Hippocampal formation (tissue), 2 donors: ENCODE measurements around the gene PLPPR1.
"Not testable (repeated sequence)": the region's sequence is repeated elsewhere in the genome, so short reads cannot be mapped to it uniquely, and the experiment has no call there.

Experiments used
- DNase-seq, 2 donors: peaks; one replicate each; lab custom pipeline; 2025; lab: John Stamatoyannopoulos, UW

PLPPR1 gene

GRCh38 chr9:101275769-101276250, 247.3 kb downstream of the PLPPR1 start:
- DNase-seq, result no peak

- DNase-seq, result not testable (repeated sequence)
Measured at GRCh38 chr9:101291043-101291442, 262.5 kb downstream of the PLPPR1 start.

- DNase-seq, result no peak
Measured at GRCh38 chr9:101299901-101300300, 271.4 kb downstream of the PLPPR1 start.

- no peak for DNase-seq
Measured at GRCh38 chr9:101307051-101307450, 278.5 kb downstream of the PLPPR1 start.

- no peak for DNase-seq
Measured at GRCh38 chr9:101307524-101308213, 279.1 kb downstream of the PLPPR1 start.

GRCh38 chr9:101309139-101309538, 280.6 kb downstream of the PLPPR1 start:
- no peak for DNase-seq

GRCh38 chr9:101311191-101311590, 282.7 kb downstream of the PLPPR1 start:
- no peak for DNase-seq

GRCh38 chr9:101311758-101312420, 283.4 kb downstream of the PLPPR1 start:
- peak in 1 of 2 donors; percentile 87 for DNase-seq

GRCh38 chr9:101312661-101313060, 284.1 kb downstream of the PLPPR1 start:
- no peak for DNase-seq

GRCh38 chr9:101315112-101315450, 286.6 kb downstream of the PLPPR1 start:
- no peak for DNase-seq

GRCh38 chr9:101317735-101318134, 289.2 kb downstream of the PLPPR1 start:
- no peak for DNase-seq

GRCh38 chr9:101323129-101323528, 294.6 kb downstream of the PLPPR1 start:
- DNase-seq, result no peak

- no peak for DNase-seq
Measured at GRCh38 chr9:101324245-101324804, 295.8 kb downstream of the PLPPR1 start.

GRCh38 chr9:101325053-101325452, 296.5 kb downstream of the PLPPR1 start:
- DNase-seq, result no peak

- DNase-seq, result no peak
Measured at GRCh38 chr9:101326035-101326434, 297.5 kb downstream of the PLPPR1 start.

GRCh38 chr9:101326501-101326900, 298.0 kb downstream of the PLPPR1 start:
- no peak for DNase-seq

GRCh38 chr9:101327422-101327909, 298.9 kb downstream of the PLPPR1 start:
- DNase-seq, result not testable (repeated sequence)

- no peak for DNase-seq
Measured at GRCh38 chr9:101332362-101332761, 303.8 kb downstream of the PLPPR1 start.

GRCh38 chr9:101333490-101333889, 305.0 kb downstream of the PLPPR1 start:
- DNase-seq, result no peak

GRCh38 chr9:101333926-101334702, 305.6 kb downstream of the PLPPR1 start:
- DNase-seq, result no peak

GRCh38 chr9:101336091-101336490, 307.6 kb downstream of the PLPPR1 start:
- no peak for DNase-seq

- no peak for DNase-seq
Measured at GRCh38 chr9:101337237-101337636, 308.7 kb downstream of the PLPPR1 start.
